Measurements from ENCODE around the gene LAMB3.

LAMB3 gene

GRCh38 chr1:209661071-209661470, 8.8 kb upstream of the LAMB3 start:
- DNase-seq: no peak

- peak; percentile 18 to 58 for DNase-seq
Measured at GRCh38 chr1:209659909-209660308, 7.7 kb upstream of the LAMB3 start.

- no peak for DNase-seq
Measured at GRCh38 chr1:209657918-209658317, 5.7 kb upstream of the LAMB3 start.

- peak; percentile 33 to 87 for DNase-seq
Measured at GRCh38 chr1:209657140-209657879, 5.1 kb upstream of the LAMB3 start.

- no peak for DNase-seq
Measured at GRCh38 chr1:209655411-209656231, 3.4 kb upstream of the LAMB3 start.

GRCh38 chr1:209653915-209654351, 1.7 kb upstream of the LAMB3 start:
- DNase-seq: no peak

- peak in 1 of 2 donors; percentile 14 for DNase-seq
Measured at GRCh38 chr1:209652873-209653401, 712 bp upstream of the LAMB3 start.

- peak; percentile 49 to 79 for DNase-seq
Measured at GRCh38 chr1:209651138-209651587, 1.1 kb downstream of the LAMB3 start.

- peak in 1 of 2 donors; percentile 31 for DNase-seq
Measured at GRCh38 chr1:209650454-209650853, 1.8 kb downstream of the LAMB3 start.

GRCh38 chr1:209648931-209649776, 3.1 kb downstream of the LAMB3 start:
- DNase-seq: peak in 1 of 2 donors; percentile 49

- DNase-seq: no peak
Measured at GRCh38 chr1:209648346-209648745, 3.9 kb downstream of the LAMB3 start.

GRCh38 chr1:209647156-209647555, 5.1 kb downstream of the LAMB3 start:
- DNase-seq: no peak

- no peak for DNase-seq
Measured at GRCh38 chr1:209646558-209646957, 5.7 kb downstream of the LAMB3 start.

GRCh38 chr1:209645574-209646452, 6.4 kb downstream of the LAMB3 start:
- DNase-seq: no peak

GRCh38 chr1:209643285-209644020, 8.8 kb downstream of the LAMB3 start:
- DNase-seq: no peak

- DNase-seq: no peak
Measured at GRCh38 chr1:209642816-209643215, 9.4 kb downstream of the LAMB3 start.

- no peak for DNase-seq
Measured at GRCh38 chr1:209641832-209642172, 10.4 kb downstream of the LAMB3 start.

GRCh38 chr1:209635850-209636249, 16.4 kb downstream of the LAMB3 start:
- no peak for DNase-seq

- no peak for DNase-seq
Measured at GRCh38 chr1:209634005-209634737, 18.1 kb downstream of the LAMB3 start.

- DNase-seq: no peak
Measured at GRCh38 chr1:209633335-209633997, 18.8 kb downstream of the LAMB3 start.

All from CD4-positive, alpha-beta T cell treated with Interleukin-4 for 1 hour (primary cell).